Activated naive CD4-positive, alpha-beta T cell treated with anti-CD3 and anti-CD28 coated beads, Interleukin-2, amount 50 U/mL, for 16 hours (primary cell): ENCODE results near the gene HOXA3.

Source experiments
- DNase-seq: peaks from one replicate; pipeline ENCODE4 v3.0.0-alpha.2; 2020

HOXA3 gene

GRCh38 chr7:27154901-27155815 lies 2.8 kb upstream of the HOXA3 start:
- peak; percentile 57 for DNase-seq

- no peak for DNase-seq
These were observed 2.0 kb upstream of the HOXA3 start for GRCh38 chr7:27154369-27154768.

DNA sequence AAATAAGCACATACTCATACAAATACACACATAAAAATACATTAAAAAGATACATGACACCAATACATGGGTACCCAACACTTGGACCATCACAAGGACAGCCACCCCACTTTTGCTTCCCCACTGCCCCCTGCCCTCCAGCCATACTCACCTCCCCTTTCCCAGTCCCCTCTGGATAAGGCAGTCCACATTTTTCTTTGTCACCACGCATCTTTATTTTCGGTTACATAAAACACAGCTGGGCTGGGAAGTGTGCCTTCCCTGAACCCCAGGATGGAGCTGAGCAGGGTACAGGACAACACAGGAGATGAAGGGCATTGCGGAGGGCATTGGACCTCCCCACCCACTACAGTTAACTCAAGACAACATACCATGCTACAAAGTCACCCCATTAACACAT lies 1.1 kb upstream of the HOXA3 start:
- no peak for DNase-seq

DNA sequence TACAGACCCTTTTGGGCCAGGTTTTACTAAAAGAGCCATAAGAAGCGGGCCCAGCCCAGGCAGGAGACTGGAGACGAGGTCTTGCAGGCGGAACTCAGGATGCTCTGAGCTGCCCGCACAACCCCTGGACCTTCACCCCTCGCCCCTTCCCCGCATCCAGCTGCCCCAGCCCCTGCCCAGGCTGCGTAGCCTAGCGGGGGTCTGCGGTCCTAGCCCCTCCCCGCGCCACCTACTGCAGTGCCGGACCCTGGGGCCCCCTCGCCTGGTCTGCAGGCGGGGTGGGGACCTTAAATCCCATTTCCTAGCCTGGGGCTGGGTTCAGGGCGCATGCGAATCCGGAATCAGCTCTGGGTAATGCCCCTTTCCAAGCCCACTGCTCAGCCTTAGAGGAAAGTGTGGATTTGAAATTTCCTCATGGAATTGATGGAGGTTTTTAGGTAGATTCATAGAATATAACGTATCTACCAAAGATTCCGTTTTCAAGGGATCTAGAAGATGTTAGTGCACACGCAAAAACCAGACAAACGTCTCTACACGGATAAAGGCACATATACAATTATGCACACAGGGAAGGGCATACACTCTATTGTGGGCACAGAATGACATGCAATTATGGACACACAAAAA lies 546 bp upstream of the HOXA3 start:
- peak; percentile 9 for DNase-seq

DNA sequence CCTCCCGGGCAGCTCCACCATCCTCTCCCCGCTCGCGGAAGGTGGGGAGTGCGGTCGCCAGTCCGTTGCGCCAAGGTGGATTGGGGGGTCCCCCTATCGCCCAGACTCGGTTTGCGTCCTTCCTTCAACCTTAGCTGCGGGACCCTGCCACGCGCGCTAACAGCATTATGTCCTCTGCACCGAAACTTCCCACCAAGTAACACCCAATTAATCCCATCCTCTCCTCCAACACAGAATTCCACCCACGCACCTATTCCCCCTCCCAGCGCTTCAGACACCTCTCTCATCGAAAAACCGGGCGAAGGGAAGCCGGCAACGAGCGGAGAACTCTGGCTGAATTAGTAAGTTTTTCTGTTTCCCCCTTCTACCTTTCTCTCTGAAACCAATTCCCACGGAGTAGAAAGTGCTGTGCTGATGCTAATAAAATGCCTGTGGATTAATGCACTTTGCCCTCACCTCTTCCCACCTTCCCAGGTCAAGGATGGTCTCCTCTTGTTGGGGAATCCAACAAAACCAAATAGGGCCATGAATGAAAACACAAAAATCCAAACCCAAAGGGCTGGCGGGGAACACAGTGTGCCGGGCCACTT lies 947 bp downstream of the HOXA3 start:
- peak; percentile 11 for DNase-seq

GRCh38 chr7:27150568-27151340 lies 1.6 kb downstream of the HOXA3 start:
- DNase-seq: peak; percentile 71

GRCh38 chr7:27149842-27150567 lies 2.4 kb downstream of the HOXA3 start:
- no peak for DNase-seq

DNA sequence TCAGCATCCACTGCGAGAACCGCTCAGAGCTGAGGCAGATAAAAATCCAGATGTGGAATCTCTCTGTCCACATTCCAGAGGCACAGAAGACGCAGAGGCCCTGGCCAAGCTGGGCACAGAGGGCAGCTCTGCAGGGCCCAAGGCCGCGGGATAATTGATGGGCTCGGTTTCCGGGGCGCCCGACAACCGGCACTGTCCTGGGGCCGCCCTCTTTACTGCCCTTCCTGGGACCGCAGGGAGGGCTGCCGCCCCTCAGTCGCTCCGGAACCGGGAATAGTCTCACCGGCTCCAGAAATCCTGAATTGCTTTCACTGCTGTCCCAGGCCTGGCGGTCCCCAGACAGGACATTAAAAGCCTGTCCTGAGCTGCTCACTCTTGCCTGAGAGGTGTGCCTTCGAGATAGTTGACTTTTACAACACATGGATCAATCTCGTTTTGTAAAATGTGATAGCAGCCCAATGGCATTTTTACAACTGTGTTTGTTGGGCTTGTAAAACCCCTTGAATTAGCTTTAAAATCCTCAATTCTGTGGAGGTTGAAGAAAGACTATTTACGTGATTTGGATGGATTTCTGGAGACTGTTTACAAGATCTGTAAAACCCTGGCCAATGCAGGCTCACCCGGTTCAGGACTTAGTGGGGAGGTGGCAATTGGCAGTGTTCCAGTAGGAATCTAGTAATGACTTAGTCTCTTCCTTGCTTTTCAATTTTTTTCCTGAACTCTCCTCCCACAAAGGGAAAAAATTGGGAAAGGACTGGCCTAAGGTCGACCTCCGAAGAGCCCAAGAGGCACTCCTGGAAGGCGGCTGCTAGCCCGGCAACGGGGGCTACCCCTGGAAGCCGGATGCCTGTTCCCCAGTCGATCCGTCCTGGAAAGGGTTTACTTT lies 3.4 kb downstream of the HOXA3 start:
- no peak for DNase-seq

- DNase-seq: no peak
These were observed 4.2 kb downstream of the HOXA3 start for GRCh38 chr7:27148031-27148755.

DNA sequence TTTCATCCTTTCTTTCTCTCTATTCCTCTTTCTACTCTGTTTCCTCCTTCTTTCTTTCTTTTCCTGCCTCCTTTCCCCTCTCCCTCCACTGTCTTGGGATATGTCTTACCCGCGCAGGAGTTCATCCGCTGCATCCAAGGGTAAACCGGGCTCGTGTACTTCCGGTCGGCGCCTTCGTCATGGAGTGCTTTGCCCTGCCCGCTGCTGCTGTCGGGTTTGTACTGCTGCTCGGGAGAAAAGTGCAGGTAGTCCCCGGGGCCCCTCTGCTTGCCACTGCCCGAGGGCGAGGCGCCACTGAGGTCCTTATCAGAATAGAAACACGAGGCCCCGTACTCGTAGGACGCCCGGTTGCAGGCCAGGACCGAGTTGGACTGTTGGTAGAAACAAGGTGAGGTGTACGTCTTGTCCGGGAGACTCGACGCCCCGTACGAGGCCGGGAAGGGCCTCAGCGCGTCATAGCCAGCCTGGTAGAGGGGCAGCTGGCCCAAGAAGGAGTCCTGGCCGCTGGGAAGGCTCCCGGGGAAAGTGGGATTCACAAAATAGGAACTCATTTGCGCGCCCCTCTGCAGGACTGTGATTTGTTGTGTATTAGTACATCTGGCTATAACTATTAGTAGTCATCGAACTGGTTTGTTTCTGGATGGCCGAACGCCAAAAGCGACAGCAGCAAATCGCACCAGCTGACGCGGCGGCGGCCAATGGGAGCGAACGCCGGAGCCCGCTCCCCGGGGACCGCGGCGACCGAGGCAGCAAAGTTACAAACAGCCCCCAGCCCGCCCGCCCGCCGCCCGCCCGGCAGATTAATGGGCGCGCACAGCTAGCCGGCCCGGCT lies 5.0 kb downstream of the HOXA3 start, which contains the start of gene HOXA6:
TSS of gene HOXA6 (minus strand) at position 576 of the 832 bp plus-strand sequence. CDS start at position 551, 25 bp downstream.
- DNase-seq: peak; percentile 11

DNA sequence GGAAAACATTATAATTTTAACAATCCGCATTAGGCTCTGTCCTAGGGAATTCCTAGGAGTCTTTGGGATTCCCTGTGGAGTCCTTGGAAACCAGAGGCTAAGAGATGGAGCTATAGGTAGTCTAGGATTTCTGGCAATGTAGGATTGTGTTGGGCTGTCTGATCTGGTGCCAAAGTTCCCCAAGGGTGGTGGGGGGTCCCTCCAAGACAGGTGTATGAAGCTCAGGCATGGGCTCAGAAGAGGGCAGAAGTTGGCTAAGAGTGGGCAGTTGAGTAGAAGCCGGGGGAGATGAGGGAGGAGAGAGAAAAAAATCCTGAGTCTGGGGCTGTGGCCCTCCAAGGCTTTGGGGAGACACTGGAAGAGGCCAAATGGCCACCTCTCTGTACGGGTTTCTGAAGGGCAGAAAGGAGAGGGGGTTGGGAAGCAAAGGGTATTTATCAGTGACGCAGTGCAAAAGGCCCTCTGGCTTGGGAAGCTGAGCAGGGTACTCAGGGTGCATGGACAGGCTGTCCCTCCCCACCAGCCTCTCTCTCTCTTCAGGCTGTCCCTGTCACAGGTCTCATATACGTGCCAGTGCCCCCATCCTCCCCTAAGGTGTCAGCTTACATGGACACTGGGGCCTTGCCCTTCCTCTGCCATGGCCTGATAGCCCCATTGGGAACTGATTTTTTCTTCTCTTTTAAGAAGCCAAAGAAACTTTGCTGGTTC lies 5.7 kb downstream of the HOXA3 start:
- no peak for DNase-seq

DNA sequence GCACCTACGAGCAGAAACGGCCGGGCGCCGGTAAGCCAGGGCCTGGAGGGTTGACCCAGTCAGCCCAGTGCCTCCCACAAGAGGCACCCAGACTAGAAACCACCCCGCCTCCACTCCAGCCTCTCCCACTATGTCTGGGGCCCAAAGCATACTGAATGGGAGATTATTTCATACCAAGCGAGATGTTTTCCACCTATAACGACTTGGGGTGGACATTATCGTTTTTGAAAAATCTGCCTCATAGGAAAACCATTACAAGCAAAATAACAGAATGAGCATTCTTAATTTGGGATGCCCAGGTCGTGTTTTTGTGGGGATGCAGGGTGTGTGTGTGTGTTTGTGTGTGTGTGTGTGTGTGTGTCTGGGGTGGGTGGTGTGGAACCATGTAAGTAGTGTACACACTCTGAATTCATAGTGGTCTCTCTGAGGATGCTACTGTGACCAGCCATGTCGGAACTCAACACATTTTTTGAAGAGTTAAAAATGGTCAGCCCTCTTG lies 6.4 kb downstream of the HOXA3 start:
- no peak for DNase-seq

- no peak for DNase-seq
These were observed 7.0 kb downstream of the HOXA3 start for GRCh38 chr7:27145165-27145913.

DNA sequence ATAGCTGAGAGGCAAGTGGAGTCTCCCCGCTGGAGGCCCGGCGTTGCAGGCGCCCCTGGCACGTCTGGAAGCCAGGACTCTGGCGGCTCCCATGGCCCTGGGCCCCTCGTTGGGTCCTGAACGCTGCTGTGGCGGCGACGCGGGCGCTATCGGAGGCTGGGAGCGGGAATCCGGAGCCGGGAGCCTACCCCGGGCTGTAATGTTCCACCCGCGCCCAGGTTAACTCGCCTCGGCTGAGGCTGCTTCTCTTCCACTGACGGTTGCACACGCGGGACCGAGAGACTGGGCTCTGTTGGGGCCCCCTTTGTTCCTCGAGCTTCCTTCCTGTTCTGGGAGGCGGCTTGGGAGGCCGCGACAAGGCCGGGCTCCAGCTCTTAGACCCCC lies 7.6 kb downstream of the HOXA3 start:
- DNase-seq: no peak

- DNase-seq: no peak
These were observed 8.2 kb downstream of the HOXA3 start for GRCh38 chr7:27143950-27144780.

GRCh38 chr7:27143023-27143949 lies 9.1 kb downstream of the HOXA3 start, which contains the start of gene HOXA5:
TSS of gene HOXA5 (minus strand) at chr7:27143681. CDS start at chr7:27143607, 74 bp downstream.
- no peak for DNase-seq
